ENCODE data around the gene NPIPB9. TPM values are rescaled to one million over a fixed set of nuclear protein-coding genes. Genes with fewer than 3 reads are reported as not detected.
"Not testable (repeated sequence)": the region's sequence is repeated elsewhere in the genome, so short reads cannot be mapped to it uniquely, and the experiment has no call there.

NPIPB9 gene
- total RNA-seq (1 to 10 TPM; 3.8 to 6.6 (median 4.5) TPM), total RNA-seq (0 to 0.37 (median 0.06) reads per million in 29 experiments)
- 5.3 TPM for total RNA-seq (2013)

DNA sequence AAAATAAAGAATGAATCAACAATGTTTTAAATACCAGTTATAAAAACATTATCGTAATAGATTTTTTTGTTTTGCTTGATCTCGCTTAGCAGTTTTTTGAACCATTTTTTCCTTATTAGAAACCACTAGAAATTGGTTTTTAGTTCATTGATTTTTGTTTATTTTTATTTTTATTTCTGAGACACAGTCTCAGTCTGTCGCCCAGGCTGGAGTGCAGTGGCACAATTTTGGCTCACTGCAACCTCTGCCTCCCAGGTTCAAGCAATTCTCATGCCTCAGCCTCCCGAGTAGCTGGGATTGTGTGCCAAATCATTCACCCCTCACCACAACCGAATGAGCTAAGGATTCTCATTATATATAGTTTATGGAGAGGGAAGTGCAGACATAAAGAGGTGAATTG is at the start of gene NPIPB9:
Gene NPIPB9 (plus strand): TSS at position 301 of the 400 bp plus-strand sequence.
- H3K27me3 ChIP-seq (replicated peaks in 1 of 2; ENCODE audit: control insufficient read depth in 2 of 2, extremely low read depth in 1 of 2, insufficient read depth in 2 of 2, low read length in 1 of 2); H3K4me3 Mint-ChIP-seq; H3K4me3 ChIP-seq (ENCODE audit: control insufficient read depth in 1 of 2, extremely low read depth in 1 of 2, low read length in 1 of 2); POLR2A ChIA-PET; ATAC-seq (replicated peaks in 1 of 4); H3K27me3 Mint-ChIP-seq; CTCF ChIA-PET; H3K9me3 Mint-ChIP-seq; H3K4me1 Mint-ChIP-seq; H3K9me3 ChIP-seq; H3K36me3 Mint-ChIP-seq; H3K36me3 ChIP-seq (ENCODE audit: control insufficient read depth in 2 of 2, extremely low read depth in 1 of 2, insufficient read depth in 1 of 2, low read length in 1 of 2); H3K27ac ChIP-seq (ENCODE audit: low read length); H3K27ac Mint-ChIP-seq; DNase-seq; H3K4me1 ChIP-seq (ENCODE audit: control insufficient read depth in 1 of 2, extremely low read depth in 1 of 2, insufficient read depth in 2 of 2, low read length in 2 of 2): not testable (repeated sequence)
- WGBS (ENCODE audit: insufficient coverage): no CpG with 5 or more reads among the region's 5 CpGs

DNA sequence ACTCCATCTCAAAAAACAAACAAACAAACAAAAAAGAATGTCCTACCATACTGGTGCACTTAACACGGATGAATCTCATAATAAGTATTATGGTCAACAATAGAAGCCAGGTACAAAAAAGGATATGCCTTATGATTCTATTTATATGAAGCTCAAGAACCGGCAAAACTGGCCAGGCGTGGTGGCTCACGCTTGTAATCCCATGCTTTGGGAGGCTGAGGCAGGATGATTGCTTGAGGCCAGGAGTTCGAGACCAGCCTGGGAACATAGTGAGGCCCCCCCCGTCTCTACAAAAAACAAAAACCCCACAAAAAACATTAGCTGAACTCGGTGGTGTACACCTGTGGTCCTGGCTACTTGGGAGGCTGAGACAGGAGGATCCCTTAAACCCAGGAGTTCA is 47.3 kb upstream of the NPIPB9 start:
- H3K27ac ChIP-seq (ENCODE audit: low read length); H3K9me3 ChIP-seq; DNase-seq; POLR2A ChIA-PET; H3K4me1 Mint-ChIP-seq; H3K4me1 ChIP-seq (ENCODE audit: control insufficient read depth in 1 of 2, extremely low read depth in 1 of 2, insufficient read depth in 2 of 2, low read length in 2 of 2); H3K36me3 Mint-ChIP-seq; H3K4me3 Mint-ChIP-seq; H3K27me3 Mint-ChIP-seq; H3K27ac Mint-ChIP-seq; H3K4me3 ChIP-seq (ENCODE audit: control insufficient read depth in 1 of 2, extremely low read depth in 1 of 2, low read length in 1 of 2); CTCF ChIA-PET; ATAC-seq (replicated peaks in 1 of 4); H3K36me3 ChIP-seq (ENCODE audit: control insufficient read depth in 2 of 2, extremely low read depth in 1 of 2, insufficient read depth in 1 of 2, low read length in 1 of 2); H3K9me3 Mint-ChIP-seq; H3K27me3 ChIP-seq (replicated peaks in 1 of 2; ENCODE audit: control insufficient read depth in 2 of 2, extremely low read depth in 1 of 2, insufficient read depth in 2 of 2, low read length in 1 of 2): not testable (repeated sequence)
- WGBS (ENCODE audit: insufficient coverage): no CpG with 5 or more reads among the region's 7 CpGs

DNA sequence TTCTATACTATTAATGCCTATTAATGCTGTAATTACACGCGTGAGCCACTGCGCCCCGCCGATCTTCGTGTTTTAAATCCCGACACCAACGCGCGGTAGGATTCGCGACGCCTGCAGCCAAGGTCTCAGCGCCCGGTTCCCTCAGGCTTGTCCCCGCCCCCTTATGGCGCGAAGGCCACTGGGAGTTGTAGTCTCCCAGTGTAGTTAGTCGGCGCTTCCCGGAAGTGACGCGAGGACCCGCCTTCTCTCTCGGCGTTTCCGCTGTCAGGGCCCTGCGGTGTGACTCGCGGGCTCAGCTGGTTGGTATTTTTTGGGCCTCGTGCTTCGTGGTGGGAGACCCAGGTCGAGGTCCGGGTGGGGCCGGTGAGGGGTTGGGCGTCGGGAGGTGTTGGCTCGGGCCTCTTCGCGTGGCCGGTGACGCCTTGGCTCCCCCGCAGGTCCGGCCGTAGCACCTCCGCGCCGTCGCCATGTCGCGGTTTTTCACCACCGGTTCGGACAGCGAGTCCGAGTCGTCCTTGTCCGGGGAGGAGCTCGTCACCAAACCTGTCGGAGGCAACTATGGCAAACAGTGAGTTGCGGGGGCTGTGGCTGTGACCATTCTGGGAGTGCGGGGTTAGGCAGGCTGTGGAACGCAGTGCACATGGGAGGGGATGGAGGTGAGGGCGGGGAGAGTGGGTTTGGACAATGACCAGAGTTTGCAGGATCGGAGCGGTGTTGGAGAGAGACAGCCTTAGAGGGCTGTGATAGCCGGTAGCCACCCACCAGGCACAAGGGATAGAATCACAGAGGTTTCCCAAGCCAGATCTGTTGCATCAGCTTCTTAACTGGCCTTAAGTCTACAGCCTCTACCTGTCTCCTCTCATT is 40.1 kb upstream of the NPIPB9 start, which contains the start of gene EIF3C:
Gene EIF3C (plus strand): TSS at position 245 of the 864 bp plus-strand sequence. CDS start 223 bp downstream, at position 468.
- H3K27ac Mint-ChIP-seq, POLR2A ChIA-PET: not testable (repeated sequence)

DNA sequence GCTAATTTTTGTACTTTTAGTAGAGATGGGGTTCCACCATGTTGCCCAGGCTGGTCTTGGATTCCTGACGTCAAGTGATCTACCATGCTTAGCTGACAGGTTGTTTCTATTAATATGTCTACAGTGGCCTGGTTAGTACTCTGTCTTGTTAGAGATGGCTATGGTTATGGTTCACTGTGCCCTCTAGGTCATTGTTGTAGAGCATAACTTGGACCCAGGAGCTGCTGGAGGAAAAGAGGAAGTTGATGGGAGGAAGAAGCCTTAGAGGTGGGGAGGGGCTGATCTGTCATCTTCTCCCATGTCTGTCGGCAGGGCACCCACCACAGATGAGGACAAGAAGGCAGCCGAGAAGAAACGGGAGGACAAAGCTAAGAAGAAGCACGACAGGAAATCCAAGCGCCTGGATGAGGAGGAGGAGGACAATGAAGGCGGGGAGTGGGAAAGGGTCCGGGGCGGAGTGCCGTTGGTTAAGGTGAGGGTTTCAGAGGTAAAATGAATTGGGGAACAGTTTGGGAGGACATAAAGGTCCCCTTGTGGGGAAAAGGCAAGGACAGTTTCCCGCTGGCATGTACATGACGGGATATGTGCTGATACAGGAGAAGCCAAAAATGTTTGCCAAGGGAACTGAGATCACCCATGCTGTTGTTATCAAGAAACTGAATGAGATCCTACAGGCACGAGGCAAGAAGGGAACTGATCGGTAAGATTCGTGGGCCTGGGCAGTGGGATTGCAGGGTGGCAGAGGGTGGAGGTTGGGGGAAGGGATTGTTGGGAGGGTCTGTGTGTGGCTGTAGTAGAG is 28.5 kb upstream of the NPIPB9 start:
- H3K4me1 ChIP-seq (ENCODE audit: control insufficient read depth in 1 of 2, extremely low read depth in 1 of 2, insufficient read depth in 2 of 2, low read length in 2 of 2); H3K9me3 ChIP-seq; CTCF ChIA-PET; H3K36me3 ChIP-seq (ENCODE audit: control insufficient read depth in 2 of 2, extremely low read depth in 1 of 2, insufficient read depth in 1 of 2, low read length in 1 of 2); H3K27ac ChIP-seq (ENCODE audit: low read length); H3K27me3 Mint-ChIP-seq; POLR2A ChIA-PET; H3K4me3 Mint-ChIP-seq; H3K4me1 Mint-ChIP-seq; DNase-seq; H3K27me3 ChIP-seq (replicated peaks in 1 of 2; ENCODE audit: control insufficient read depth in 2 of 2, extremely low read depth in 1 of 2, insufficient read depth in 2 of 2, low read length in 1 of 2); ATAC-seq (replicated peaks in 1 of 4); H3K4me3 ChIP-seq (ENCODE audit: control insufficient read depth in 1 of 2, extremely low read depth in 1 of 2, low read length in 1 of 2); H3K36me3 Mint-ChIP-seq; H3K27ac Mint-ChIP-seq; H3K9me3 Mint-ChIP-seq: not testable (repeated sequence)
- WGBS (ENCODE audit: insufficient coverage): no CpG with 5 or more reads among the region's 15 CpGs

More for the DNA sequence above, 40.1 kb upstream of the NPIPB9 start, which contains the start of gene EIF3C:
- H3K4me3 Mint-ChIP-seq; H3K4me3 ChIP-seq (ENCODE audit: control insufficient read depth in 1 of 2, extremely low read depth in 1 of 2, low read length in 1 of 2); DNase-seq; H3K9me3 ChIP-seq; CTCF ChIA-PET; H3K36me3 ChIP-seq (ENCODE audit: control insufficient read depth in 2 of 2, extremely low read depth in 1 of 2, insufficient read depth in 1 of 2, low read length in 1 of 2); H3K27me3 ChIP-seq (replicated peaks in 1 of 2; ENCODE audit: control insufficient read depth in 2 of 2, extremely low read depth in 1 of 2, insufficient read depth in 2 of 2, low read length in 1 of 2); H3K4me1 Mint-ChIP-seq; H3K27ac ChIP-seq (ENCODE audit: low read length); H3K36me3 Mint-ChIP-seq; H3K4me1 ChIP-seq (ENCODE audit: control insufficient read depth in 1 of 2, extremely low read depth in 1 of 2, insufficient read depth in 2 of 2, low read length in 2 of 2); H3K9me3 Mint-ChIP-seq; H3K27me3 Mint-ChIP-seq: not testable (repeated sequence)
- ATAC-seq (replicated peaks in 1 of 4): peak; percentile 100
- WGBS (ENCODE audit: insufficient coverage): no CpG with 5 or more reads among the region's 66 CpGs

DNA sequence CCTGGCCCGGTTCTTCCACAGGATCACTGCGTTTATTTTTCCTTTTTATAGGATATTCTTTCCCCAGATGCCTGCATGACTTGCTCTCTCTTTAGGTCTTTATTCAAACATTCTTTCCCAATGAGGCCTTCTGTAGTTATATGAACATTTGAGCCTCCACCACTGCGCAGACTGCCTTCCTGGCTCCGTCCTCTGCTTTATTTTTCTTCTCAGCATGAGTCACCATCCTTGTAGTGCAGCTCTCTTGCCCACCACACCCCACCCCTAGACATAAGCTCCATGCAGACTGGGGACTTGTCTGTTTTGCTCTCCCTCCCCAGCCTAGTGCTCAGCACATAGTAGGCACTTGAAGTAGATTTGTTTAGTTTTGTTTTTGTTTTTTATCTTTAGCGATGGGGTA is 20.3 kb upstream of the NPIPB9 start:
- H3K4me1 Mint-ChIP-seq; H3K4me3 ChIP-seq (ENCODE audit: control insufficient read depth in 1 of 2, extremely low read depth in 1 of 2, low read length in 1 of 2); POLR2A ChIA-PET; CTCF ChIA-PET; H3K4me3 Mint-ChIP-seq; ATAC-seq (replicated peaks in 1 of 4); H3K27me3 ChIP-seq (replicated peaks in 1 of 2; ENCODE audit: control insufficient read depth in 2 of 2, extremely low read depth in 1 of 2, insufficient read depth in 2 of 2, low read length in 1 of 2); H3K9me3 Mint-ChIP-seq; H3K27ac Mint-ChIP-seq; H3K36me3 Mint-ChIP-seq; DNase-seq; H3K9me3 ChIP-seq; H3K27me3 Mint-ChIP-seq; H3K4me1 ChIP-seq (ENCODE audit: control insufficient read depth in 1 of 2, extremely low read depth in 1 of 2, insufficient read depth in 2 of 2, low read length in 2 of 2); H3K36me3 ChIP-seq (ENCODE audit: control insufficient read depth in 2 of 2, extremely low read depth in 1 of 2, insufficient read depth in 1 of 2, low read length in 1 of 2); H3K27ac ChIP-seq (ENCODE audit: low read length): not testable (repeated sequence)
- no CpG with 5 or more reads among the region's 5 CpGs for WGBS (ENCODE audit: insufficient coverage)

DNA sequence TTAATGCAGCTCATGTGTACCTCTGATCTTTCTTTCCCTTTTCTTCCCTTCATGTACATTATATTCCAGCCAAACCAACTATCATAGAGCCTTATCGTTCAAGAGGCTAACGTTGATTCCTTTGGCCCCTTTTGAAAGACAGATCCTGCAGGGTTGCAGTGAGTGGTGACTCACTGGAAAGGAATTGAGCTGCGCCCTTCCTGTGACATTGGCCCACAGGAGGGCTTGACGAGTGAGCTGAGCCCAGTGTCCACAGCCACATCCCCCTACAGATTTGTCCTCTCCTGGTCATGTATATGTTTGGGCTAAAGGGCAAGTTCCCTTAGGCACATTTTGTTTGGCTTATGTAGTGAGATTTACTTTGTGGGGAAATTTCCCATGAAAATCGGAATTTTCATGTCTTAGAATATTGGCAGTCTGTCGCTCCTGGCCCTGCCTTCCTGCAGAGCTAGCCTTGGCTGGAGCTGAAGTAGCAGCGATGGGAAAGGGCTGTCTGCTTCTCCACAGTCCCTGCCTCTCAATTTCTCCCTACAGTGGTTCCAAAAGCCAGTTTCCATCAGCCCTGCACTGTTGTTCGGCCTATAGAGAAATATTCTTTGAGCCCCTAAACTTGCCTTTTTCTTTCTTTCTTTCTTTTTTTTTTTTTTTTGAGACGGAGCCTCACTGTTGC is 19.0 kb upstream of the NPIPB9 start:
- CTCF ChIA-PET; H3K9me3 Mint-ChIP-seq; H3K4me3 Mint-ChIP-seq; H3K27ac Mint-ChIP-seq; H3K4me1 Mint-ChIP-seq; H3K4me1 ChIP-seq (ENCODE audit: control insufficient read depth in 1 of 2, extremely low read depth in 1 of 2, insufficient read depth in 2 of 2, low read length in 2 of 2); POLR2A ChIA-PET; H3K9me3 ChIP-seq; H3K4me3 ChIP-seq (ENCODE audit: control insufficient read depth in 1 of 2, extremely low read depth in 1 of 2, low read length in 1 of 2); ATAC-seq (replicated peaks in 1 of 4); H3K27me3 ChIP-seq (replicated peaks in 1 of 2; ENCODE audit: control insufficient read depth in 2 of 2, extremely low read depth in 1 of 2, insufficient read depth in 2 of 2, low read length in 1 of 2); H3K27me3 Mint-ChIP-seq; H3K27ac ChIP-seq (ENCODE audit: low read length); DNase-seq; H3K36me3 ChIP-seq (ENCODE audit: control insufficient read depth in 2 of 2, extremely low read depth in 1 of 2, insufficient read depth in 1 of 2, low read length in 1 of 2); H3K36me3 Mint-ChIP-seq: not testable (repeated sequence)
- WGBS (ENCODE audit: insufficient coverage): no CpG with 5 or more reads among the region's 9 CpGs
